ENCODE measurements around the gene KCNAB2.

Gene KCNAB2

DNA sequence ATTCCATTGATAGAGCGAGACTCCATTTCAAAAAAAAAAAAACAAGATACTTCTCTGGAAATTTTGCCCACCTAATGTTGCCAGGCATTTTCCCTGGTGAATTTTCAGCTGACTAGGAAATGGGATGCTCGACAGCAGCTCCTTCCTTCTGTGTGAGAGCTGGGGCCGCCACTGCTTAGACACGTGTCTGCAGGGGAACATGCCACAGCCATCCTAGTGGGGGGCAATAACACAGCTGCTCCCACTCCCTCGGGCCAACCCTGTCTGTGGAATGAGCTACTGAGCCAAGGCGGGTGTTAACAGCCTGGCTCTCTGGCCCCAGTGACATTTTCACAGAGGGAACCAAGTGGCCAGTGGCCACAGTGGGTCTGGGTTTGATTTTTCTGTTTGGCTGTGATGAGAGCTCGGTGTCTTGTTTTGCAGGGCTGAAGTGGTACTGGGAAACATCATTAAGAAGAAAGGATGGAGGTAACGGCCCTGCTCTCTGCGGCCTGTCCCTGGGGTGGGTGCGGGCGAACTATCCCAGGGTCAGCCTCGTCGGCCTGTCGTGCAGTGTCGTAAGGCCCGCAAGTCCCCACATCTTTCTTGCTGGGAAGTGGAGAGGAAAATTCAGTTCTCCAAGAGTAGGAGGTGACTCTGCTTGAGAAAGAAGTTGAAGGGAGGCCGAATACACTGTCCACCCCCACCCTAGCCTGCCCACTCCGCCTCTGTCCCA is 39.2 kb downstream of the KCNAB2 start:
- no peak for DNase-seq

DNA sequence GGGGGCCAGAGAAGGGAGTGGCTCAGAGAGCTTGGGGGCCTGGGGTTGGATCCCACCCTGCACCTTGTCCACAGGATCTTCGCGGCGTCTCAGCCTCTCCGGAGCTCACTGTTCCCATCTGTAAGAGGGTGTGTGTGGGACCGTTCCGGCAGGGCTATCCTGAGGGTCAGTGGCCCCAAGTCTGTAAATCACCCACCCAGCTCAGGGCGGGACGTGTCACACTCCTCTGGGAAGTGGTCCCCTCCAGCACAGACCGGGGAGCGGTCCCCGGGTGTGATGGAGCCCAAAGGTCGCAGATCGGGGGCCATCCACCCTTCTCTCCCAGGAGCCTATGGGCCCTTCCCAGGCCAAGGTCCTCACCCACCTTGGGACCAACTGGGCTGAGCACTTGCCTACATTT is 40.0 kb downstream of the KCNAB2 start:
- DNase-seq: no peak

DNA sequence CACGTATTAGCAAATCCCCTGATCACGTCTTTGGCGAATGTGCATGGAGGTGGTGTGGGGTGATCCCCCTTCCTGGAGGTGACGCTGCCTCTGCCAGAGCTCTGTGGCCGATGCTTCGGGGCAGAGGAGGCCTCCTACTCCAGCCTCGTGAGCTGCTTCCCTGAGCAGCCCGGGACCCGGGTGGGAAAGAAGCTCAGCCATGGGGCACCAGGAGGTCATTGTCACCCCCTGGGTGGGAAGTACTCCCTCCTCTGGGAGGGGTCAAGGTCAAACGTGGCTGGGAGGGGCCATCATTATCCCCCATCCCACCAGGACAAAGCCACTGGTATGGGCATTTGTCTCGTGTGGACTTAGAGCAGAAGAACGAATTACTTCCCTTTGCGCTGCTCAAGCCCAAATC is 40.7 kb downstream of the KCNAB2 start:
- DNase-seq: no peak

DNA sequence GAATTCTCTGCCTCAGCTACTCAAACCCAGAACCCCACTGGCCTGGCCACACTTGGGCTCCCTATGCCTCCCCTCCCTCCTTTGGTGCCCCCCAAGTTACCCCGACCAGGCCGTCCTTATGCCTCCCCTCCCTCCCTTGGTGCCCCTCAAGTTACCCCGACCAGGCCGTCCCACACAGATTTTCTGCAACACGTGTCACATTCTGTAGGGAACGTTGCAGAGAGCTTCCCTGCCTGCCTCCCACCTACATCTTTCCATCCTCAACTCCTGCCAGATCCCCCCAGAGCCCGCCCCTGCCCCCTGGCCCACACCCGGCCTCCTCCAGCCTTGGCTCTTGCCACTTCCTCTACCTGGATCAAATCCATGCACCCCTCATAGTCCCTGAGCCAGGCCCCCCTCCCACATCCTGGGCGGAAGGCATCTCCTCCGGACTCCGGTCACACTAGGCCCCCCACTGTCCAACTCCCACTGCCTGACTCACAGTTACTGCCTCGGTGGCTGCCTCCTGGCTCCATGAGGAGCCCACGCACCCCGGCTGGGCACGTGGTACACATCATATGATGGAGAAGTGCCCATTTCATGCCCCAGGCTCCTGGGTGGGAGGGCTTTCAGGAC is 41.2 kb downstream of the KCNAB2 start:
- peak; percentile 62 for DNase-seq

DNA sequence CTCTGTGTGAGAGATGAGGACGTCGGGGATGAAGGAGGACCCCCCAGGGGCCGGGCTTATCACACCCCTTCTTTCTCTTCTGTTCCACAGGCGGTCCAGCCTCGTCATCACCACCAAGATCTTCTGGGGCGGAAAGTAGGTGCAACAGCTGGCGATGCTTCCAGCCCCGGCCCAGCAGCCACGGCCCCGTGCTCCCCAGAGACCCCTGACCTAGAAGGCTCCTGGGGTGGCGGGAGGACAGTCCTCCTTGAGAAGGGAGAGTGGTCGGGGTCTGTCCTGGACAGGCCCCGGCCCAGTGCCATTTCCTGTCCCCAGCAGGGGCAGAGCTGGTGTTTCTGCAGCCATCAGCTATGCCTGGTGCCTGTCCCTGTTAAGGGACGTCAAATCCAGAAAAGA is 41.7 kb downstream of the KCNAB2 start:
- DNase-seq: no peak

DNA sequence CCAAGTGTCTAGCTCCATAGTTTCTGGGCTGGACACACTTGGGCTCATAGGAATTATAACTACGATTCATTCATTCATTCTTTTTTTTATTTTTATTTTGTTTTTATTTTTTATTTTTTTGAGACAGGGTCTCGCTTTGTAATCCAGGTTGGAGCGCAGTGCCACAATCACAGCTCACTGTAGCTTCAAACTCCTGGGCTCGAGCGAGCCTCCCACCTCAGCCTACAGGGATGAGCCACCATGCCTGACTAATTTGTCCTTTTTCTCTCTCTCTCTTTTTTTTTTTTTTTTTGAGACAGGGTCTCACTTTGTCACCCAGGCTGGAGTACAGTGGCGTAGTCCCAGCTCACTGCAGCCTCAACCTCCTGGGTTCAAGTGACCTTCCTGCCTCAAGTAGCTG is 42.3 kb downstream of the KCNAB2 start:
- DNase-seq: no peak

DNA sequence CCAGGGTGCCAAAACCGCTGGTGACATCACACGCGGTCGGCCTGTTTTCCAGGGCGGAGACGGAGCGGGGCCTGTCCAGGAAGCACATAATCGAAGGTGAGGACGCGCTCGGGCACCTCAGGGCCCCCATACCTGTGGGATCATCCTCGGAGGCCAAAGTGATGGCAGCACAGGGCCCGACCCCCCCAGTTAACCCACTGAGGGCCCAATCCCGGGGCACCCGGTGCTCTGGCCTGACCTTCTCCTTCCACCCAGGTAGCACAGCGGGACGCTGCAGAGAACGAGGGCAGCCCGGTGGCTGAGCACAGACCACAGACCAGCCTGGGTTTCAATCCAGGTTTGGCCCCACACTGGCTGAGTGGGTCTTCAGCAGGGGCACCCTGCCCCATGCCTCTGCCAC is 43.3 kb downstream of the KCNAB2 start:
- no peak for DNase-seq

DNA sequence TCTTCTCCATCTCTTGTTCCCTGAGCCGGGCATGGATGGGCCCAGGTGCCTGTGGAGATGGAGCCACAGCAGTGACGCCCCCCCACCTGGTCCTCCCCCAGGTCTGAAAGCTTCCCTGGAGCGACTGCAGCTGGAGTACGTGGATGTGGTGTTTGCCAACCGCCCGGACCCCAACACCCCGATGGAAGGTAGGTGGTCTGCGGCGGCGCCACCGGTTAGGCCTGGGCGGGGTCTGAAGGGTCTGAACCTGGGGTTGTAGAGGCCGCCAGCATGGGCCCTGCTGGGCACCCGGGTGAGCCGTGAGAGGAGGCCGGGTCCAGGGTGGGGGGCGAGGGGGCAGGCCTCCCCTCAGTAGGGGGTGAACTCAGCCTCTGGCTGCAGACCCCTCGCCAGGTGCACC is 44.6 kb downstream of the KCNAB2 start:
- DNase-seq: no peak

DNA sequence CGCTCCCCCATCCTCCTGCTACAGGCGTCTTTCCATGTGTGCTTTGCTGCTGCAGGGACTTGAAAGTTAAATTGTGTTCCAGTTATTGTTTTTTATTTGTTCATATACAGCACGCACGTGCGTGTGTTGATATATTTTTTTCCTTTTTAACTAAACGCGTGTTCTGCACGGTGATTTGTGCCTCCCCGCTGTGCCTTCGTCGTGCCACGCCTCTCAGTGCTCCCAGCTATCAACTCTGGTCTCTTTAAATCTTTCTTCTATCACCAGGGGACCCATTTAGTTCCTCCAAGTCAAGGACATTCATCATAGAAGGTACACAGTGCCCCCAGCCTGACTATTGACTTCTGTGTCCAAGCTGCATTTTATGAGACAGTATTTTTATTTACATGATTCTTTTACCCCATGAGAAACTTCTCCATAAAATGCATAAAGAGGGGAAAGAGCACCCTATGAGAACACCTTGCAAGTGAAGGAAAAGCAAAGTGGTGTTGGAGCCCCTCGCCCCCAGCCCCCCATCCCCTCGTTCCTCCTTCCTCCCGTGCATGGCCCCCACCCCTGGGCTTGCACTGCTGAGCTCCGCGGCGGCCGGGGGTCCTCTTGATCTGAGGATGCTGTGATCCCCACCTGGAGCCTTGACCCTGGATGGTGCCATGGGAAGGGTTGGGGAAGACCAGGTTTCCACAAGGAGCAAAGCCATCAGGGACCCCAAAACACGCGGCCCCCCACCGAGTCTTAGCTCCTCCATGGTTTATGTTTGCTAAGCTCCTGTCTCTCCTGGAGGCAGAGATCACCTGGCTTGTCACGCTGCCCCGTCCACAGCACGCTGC is 45.5 kb downstream of the KCNAB2 start:
- DNase-seq: no peak

DNA sequence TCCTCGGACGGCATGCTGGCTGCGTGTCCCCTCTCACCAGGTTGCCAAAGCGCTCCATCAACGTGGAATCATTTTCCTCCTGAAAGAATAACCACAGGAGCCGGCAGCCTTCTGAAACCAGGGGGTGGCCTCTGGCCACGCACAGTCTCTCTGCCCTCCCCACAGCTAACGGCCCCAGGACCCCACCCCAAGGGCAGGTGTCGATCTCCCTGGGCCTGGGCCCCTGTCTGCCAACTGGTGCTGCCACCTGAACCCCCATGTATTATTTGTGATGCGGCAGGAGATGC is 46.1 kb downstream of the KCNAB2 start:
- DNase-seq: no peak

DNA sequence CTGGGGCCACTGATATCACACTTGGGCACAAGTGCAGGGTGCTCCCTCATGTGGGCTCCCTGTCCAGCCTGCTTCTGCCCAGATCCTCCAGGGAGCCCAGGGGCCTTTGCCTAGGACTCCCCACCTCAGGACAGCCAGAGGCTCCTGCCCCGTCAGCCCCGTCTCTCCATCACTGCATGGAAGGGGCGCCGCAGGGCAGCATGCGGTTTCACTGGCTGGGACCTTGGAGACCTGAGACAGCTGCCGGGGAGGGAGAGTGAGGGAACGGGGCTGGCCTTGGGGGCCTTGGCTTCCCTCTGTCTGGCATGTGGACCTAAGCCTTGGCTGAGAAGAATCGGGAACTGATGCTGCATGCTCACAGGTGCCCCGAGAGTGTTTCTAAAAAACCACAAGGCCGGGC is 46.5 kb downstream of the KCNAB2 start:
- no peak for DNase-seq

DNA sequence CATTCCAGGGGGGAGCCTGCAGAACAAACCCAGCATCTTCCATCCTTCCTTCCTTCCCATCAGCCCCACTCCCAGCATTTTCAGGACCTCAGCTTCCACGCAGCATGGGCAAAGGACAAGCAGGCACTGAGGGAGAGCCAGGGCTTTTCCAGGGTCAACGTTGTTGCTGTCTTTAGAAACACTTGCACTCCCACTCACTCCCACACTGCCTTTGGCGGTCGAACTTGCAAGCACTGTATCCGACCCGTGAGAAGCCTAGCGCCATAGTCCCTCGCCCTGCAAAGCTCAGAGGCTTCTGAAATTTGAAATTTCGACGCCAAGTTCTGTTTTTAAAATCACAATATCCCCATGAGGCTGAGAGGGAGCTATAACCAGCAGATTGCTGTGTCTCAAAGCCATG is 47.4 kb downstream of the KCNAB2 start:
- DNase-seq: peak; percentile 5

DNA sequence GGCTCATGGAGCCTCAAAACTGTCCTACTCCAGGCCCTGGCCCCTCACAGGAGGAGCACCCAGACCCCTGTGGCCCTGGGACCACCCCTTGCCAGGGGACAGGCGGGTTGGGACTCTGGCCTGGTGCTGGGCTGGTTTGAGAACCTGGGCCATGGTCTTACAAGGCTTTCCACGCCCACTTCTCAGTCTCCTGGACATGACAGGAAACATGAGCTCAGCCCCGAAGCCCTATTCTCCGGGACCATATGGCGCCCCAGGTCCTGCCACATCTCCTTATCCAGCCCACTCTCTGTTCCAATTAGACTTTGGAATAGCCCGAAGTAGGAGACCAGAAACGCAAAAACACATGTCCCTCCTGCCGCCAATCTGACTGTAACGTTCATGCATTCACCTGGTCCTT is 47.9 kb downstream of the KCNAB2 start:
- DNase-seq: peak; percentile 16

DNA sequence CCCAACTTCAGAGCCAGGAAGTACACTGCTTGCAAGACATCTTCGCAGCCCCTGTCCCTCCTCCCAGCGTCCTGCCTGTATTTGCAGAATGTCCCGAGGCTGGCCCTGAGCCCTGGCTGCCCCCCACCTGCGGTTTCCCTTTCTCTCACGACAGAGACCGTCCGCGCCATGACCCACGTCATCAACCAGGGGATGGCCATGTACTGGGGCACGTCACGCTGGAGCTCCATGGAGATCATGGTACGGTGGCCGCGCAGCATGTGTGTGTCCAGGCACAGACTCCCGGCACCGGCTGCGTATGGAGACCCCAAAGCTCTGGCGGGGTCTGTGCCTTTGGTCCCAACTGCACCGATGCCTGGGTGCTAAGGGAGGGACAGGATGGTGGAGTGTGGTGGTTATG is 48.6 kb downstream of the KCNAB2 start:
- peak; percentile 1 for DNase-seq

DNA sequence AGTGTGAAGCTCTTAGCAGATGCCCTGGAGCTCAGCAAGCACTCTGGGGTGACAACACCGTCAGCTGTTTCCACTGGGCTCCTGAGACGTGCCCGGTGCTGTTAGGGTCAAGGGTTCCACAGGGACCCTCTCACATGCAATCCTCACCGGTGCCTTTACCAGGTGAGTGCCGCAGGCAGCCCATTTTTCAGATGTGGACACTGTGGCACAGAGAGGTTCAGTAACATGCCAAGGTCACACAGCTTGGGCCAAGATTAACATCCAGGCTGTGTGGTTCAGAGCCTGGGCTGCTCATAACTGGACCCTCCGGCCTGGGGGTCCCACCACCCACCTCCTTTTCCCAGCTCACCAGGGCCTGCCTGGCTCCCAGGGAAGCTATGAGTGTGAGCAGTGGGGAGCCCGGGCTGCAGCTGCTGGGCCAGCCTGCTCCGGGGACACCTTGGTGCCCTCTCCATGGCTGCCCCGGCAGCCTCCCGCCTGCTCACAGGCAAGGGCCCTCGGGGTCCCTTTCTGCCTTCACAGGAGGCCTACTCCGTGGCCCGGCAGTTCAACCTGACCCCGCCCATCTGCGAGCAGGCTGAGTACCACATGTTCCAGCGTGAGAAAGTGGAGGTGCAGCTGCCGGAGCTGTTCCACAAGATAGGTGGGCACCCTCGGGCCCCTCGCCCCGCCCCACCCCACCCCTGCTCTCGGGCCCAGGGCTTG is 49.3 kb downstream of the KCNAB2 start:
- DNase-seq: peak; percentile 12

DNA sequence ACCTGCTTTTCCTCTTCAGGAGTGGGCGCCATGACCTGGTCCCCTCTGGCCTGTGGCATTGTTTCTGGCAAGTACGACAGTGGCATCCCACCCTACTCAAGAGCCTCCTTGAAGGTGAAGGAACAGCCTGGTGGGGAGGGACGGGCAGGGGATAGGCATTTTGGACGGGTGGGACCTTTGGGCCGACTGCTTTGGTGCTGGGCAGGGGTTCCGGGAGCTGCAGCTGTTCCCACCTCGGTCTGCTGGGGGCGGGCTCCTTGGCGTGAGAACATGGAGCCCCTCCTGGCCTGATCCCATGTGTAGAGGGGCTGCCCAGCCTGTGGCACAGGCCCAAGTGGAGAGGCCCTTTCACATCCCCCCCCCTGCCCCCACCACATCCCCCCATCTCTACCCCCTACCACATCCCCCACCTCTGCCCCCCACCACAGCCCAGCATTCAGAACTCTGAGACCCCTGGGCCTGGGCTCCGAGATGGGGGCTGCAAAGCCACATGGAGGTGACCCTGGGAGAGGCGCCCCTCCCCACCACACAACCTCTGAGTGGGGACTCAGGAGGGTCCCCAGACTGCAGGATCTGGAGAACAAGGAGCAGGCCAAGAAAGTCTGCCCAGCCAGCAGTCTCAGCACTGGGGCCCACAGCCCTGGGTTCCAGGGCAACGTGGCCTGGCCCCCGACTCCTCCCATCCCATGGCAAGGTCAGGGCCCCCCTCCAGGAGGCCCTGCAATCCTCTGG is 50.0 kb downstream of the KCNAB2 start:
- peak; percentile 24 for DNase-seq

DNA sequence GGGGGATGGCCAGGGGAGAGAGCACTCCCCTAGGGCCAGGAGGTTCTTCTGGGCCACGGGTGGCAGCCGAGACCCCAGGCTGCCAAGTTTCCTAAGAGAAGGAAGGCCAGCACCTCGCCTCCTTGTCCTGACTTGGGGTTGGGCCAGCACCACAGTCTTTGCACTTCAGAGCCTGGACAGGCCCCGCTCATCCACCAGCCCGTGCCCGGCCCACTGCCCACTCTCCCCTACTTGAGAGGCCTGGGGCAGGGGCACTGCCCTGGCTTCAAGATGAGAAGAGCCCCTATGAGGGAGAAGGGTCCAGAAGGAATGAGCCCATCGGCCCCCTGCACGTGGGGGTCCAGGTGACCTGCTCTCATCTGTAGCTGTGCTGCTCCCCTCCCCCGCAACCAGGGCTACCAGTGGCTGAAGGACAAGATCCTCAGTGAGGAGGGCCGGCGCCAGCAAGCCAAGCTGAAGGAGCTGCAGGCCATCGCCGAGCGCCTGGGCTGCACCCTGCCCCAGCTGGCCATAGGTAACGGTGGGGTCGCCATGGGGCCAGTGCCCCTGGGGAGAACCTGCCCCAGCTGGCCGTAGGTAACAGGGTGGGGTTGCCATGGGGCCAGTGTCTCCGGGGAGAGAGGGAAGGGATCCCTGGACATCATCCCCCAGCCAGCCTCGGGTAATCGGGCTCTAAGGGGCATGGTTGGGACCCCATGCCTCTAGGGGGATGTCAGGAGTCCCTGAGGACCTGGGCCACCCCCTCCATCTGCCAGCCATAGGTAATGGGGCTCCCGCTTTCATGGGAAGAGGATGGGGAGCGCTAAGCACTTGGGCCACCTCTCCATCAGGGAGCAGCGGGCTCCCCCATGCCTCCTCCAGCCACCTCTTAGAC is 50.8 kb downstream of the KCNAB2 start:
- peak; percentile 17 for DNase-seq

DNA sequence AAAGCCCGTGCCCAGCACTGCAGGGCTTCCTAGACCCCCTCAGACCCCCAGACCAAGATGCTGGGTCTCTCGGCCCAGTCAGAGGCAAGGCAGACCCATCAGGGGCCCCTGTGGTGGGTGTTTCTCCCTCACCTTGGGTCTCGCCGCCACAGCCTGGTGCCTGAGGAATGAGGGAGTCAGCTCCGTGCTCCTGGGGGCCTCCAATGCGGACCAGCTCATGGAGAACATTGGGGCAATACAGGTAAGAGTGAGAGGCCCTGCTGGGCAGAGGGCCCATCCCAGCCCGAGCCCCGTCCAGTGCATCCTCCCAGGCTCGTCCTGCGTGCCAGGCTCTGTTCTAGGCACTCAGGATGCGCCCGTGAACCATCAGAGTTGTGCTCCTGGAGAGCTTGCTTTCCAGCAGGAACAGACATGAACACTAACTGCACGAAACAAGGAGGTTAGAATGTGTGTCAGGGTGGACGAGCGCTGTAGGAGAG is 51.5 kb downstream of the KCNAB2 start:
- DNase-seq: peak; percentile 9

DNA sequence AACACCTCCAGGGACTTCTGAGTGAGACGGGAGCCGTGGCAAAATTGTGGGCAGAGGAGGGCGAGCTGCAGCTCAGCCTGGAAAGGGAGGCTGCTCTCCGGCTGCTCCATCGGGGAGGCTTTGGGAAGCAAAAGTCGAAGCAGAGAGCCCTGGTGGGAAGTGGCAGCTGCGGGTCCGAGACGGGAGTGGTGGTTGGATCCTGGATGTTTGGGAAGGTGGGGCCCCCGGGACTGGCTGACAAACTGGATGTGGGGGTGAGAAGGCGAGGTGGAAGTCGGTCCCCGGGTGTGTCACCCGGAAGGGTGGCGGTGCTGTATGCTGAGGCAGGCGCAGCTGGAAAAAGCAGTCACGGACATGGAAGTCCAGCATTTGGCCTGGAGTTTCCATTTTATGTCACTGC is 52.1 kb downstream of the KCNAB2 start:
- peak; percentile 24 for DNase-seq

DNA sequence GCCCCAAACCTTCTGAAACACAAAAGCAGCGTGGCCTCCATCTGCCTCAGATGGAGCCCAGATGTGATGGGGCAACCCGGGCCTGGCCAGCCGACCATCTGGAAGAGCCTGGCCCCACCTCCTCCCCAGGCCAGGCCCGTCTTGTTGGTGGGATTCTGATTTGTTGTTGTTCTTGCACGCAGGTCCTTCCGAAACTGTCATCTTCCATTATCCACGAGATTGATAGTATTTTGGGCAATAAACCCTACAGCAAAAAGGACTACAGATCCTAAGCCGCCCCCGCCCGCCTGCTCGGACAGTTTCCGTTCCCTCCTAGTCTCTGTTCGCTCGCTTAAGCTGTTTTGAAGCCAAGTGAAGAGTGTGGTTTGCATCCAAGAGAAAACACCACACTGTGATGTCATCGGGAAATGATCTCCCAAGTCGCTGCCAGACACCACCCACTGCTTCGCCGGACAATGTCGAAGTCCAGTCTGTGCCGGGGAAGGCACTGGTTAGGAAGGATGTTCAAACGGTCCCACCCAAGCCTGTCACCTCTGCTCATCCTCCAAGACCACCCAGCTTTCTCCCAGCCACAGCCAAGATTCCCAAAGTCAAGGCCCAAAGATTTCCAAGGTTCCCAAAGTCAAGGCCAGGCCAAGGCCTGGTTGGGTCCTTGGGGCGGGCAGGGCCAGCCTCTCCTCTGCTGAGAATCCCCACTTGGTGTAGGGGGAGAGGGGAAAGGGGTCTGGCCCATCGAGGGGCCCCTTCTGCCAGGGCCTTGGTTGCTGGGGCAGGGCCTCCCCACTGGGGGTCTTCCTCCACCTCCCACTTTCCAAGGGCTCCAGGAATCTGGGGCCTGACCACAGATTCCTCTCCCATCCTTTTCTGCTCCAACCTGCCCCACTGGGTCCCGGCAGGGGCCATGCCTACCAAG is 52.9 kb downstream of the KCNAB2 start:
- peak; percentile 62 for DNase-seq

DNA sequence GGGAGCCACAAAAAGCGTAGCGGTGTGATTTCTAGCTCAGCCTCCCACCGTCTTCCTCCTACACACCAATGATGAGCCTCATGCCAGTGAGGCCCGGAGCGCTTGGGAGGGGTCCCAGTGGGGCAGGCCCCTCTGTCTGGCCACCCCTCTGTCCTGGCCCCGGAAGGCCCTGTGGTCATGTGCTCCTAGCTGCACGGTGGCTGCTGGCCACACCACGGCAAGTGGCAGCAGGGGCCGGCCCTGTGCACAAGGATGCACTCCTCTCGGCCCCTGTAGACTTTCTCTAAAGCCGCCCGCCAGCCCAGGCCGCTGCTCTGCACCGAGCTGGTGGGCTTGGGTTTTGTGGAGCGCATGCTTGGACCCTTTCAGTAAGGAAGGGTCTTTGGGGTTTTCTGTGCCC is 53.6 kb downstream of the KCNAB2 start:
- peak; percentile 23 for DNase-seq

Measured in left hindlimb (tissue), 1 donor.